ENCODE measurements around the gene RFX1.
"Not testable (repeated sequence)": the region's sequence is repeated elsewhere in the genome, so short reads cannot be mapped to it uniquely, and the experiment has no call there.

The RFX1 gene

DNA sequence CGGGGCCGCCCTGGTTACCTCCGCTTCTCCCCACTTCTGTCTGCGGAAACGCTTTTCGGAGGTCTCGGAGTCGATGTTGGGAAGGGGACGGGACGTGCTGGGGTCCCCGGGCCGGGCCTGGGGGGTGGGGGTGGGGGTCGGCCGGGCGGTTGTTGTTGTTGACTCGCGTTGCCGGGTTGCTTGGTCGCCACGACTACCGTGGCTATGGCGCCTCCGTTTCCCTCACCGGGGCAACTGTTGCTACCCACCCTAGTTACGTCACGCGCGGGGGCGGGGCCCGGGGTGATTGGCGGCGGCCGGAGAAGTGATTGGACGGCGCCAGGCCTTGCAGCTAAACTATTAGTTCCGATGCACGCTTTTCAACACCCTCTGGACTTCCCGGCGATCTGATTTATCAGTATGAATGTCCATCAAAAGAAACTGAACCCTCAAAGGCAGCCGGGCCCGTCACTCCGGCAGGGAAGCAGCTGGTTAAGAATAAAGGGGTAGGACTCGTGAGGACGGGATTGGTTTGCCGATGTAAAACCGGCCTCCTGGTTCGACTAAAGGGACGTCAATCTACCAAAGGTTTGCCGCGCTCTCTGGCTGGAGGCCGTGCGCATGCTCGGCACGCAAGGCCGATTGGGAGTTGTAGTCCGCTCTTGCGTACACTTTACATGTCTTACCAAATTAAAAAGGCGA is at the start of gene RFX1:
Gene RFX1 (minus strand): TSS at position 236 of the 681 bp plus-strand sequence. CDS start 12,477 bp downstream, outside the sequence.
- DNase-seq (ENCODE audit: low read depth in 2 of 2): peak; percentile 100

DNA sequence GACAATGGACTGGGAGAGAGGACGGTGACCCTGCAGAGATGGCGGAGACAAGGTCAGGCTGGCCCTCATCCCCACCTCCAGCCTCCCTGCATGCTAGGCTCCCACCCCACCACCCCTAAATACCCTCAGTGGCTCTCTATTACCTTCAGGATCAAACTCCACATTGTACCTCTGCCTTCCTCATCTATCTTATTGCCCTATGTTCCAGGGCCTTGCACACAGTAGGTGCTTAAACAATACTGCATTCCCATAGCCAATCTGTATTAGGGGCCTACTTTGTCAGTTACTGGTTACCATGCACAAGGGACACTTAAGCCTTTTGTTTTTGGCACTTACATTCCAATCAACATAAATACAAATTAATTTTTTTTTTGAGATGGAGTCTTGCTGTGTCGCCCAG is 49.3 kb upstream of the RFX1 start:
- no peak for DNase-seq (ENCODE audit: low read depth in 2 of 2)

DNA sequence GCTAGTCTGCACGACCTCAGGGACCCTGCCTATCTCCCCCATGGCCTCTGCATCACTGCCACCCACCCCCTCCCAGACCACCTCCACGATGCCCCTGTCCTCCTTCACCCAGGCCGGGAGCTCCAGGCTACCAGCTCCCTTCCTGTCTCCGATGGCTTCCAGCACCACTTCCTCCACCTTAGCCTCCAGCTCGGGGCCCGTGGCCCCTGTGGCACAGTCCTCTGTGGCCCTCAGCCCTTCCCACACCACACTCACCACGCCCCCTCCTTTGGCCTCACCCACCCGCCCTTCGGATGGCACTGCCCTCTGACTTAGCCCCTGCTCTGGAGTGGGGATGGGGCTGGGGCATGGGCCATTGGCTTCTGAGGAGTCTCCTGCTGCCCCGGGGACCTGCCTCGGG is 48.6 kb upstream of the RFX1 start:
- DNase-seq (ENCODE audit: low read depth in 2 of 2): no peak

DNA sequence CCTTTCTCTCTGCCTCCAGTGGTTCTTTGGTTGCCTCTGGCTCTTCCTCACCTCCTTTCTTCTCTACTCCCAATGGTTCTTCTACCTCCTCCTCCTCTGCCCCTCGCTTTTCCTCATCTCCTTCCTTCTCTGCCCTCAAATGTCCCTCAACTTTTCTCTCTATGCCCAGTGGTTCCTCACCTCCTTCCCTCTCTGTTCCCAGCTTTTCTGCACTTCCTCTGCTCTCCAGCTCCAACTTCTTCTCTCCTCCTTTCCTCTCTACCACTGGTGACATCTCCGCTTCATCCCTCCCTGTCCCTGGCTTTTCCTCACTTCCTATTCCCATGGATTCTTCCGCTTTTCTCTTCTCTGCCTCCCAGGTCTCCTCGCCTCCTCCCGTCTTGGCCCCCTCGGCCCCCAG is 48.0 kb upstream of the RFX1 start:
- no peak for DNase-seq (ENCODE audit: low read depth in 2 of 2)

DNA sequence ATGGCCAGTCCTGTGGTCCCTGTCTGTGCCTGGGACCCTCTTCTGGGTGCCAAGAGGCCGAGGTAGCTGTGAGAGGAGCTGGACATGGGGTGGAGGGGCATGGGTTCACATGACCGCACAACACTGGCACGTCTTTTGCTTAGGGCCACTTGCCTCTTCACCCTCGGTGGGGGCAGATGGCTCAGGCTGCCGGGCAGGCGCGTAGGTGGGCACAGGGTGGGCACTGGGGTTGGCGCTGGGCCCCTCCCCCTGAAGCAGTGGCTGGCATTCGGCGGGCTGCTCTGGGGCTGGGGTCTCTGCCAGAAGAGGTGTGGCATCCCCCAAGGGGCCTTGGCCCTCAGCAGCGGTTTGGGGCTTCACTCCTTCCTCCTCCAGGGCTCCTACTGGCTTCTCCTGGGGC is 47.4 kb upstream of the RFX1 start:
- no peak for DNase-seq (ENCODE audit: low read depth in 2 of 2)

DNA sequence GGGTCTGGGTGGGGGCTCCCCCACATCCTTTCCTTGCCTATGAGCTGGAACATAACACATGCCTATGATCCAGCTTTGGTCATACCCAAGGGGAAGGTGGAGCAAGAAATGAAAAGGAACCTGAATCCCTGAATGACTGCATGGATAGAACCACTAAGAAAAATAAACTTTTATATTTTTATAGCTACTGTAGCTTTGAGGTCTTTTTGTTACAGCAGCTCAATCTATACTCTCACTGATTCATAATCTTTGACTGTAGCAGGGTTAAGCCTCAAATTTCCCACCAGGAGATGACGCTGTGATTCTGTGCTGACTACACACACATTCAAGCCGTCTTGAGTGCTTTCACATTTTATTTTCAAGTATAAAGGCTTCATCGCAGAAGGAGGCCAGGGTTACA is 46.9 kb upstream of the RFX1 start:
- no peak for DNase-seq (ENCODE audit: low read depth in 2 of 2)

DNA sequence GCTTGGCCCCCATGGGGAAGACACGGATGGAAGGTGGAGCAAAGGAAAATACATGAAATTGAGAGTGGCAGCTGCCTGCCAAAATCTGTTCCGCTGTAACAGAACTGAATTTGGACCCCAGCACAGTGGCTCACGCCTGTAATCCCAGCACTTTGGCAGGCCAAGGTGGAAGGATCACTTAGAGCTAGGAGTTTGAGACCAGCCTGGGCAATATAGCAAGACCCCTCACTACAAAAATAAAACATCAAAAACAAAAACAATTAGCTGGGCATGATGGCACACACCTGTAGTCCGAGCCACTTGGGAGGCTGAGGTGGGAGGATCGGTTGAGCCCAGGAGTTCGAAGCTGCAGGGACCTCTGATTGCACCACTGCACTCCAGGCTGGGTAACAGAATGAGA is 46.4 kb upstream of the RFX1 start:
- no peak for DNase-seq (ENCODE audit: low read depth in 2 of 2)

DNA sequence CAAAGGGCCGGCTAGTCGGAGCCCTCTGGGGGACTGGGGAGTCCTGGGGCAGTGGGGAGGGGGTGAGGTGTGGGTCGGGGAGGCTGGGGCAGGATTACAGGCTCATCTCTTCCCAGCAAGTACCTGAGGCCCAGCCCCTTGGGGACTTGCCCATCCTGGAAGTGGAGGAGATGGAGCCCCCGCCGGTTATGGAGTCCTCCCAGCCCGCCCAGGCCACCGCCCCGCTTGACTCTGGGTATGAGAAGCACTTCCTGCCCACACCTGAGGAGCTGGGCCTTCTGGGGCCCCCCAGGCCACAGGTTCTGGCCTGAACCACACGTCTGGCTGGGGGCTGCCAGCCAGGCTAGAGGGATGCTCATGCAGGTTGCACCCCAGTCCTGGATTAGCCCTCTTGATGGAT is 45.9 kb upstream of the RFX1 start:
- DNase-seq (ENCODE audit: low read depth in 2 of 2): no peak

DNA sequence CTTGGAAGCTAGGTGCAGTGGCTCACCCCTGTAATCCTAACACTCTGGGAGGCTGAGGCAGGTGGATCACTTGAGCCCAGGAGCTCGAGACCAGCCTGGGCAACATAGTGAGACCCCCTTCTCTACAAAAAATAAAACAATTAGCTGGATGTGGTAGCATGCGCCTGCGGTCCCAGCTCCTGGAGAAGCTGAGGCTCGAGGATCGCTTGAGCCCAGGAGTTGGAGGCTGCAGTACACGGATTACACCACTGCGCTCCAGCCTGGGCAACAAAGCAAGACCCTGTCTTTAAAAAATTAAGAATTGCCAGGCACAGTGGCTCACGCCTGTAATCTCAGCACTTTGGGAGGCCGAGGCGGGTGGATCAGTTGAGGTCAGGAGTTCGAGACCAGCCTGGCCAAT is 44.8 kb upstream of the RFX1 start:
- not testable (repeated sequence) for DNase-seq (ENCODE audit: low read depth in 2 of 2)

DNA sequence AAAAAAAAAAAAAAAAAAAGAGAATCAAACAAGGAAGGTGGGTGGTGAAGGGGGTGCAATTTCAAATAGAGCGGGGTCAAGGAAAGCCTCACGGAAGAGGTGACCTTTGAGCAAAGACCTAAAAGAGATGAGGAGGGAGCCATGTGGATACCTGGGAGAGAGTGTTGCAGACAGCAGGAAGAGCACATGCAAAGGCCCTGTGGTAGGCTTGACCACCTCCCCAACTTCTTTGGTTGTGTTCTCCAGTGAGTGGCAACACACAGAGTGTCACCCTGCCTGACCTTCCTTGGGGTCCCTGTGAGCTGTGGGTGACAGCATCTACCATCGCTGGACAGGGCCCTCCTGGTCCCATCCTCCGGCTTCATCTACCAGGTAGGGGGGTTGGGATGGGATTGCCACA is 44.4 kb upstream of the RFX1 start:
- no peak for DNase-seq (ENCODE audit: low read depth in 2 of 2)

DNA sequence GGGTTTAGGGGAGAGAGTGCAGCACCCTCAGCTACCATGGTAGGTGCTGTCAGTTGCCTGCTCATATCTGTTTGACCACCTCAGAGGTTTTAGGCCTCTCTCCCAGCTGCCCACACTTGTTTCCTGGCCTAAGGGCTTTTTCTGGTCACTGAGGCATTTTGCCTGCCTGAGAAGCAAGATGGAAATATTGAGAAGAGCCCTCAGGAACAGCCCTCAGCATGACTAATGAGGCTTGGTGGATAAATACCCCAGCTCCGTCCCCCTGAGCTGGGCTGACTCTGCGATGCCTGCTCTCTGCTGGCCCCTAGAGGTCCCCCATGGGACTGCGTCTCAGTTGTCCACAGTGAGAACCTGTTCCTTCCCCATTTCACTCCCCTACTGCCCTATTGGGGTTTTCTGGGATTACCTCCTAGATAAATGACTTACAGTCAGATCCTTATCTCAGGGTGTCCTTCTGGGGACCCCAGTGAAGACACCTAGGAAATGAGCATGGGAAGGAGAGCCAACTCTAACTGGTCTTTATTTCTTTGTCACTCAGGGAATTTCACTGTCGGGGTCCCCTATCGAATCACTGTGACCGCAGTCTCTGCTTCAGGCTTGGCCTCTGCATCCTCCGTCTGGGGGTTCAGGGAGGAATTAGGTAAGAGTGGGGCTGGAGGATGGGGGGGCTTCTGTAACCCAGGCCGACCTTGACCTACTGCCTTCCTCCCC is 42.5 kb upstream of the RFX1 start:
- peak; percentile 70 to 72 for DNase-seq (ENCODE audit: low read depth in 2 of 2)

DNA sequence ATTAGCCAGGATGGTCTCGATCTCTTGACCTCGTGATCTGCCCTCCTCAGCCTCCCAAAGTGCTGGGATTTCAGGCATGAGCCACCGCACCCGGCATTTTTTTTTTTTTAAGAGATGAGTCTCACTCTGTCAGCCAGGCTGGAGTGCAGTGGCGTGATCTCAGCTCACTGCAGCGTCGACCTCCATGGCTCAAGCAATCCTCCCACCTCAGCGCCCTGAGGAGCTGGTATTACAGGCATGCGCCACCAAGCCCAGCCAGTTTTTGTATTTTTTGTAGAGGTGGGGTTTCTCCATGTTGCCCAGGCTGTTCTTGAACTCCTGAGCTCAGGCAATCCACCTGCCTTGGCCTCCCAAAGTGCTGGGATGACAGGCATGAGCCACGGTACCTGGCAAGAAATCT is 41.7 kb upstream of the RFX1 start:
- not testable (repeated sequence) for DNase-seq (ENCODE audit: low read depth in 2 of 2)

DNA sequence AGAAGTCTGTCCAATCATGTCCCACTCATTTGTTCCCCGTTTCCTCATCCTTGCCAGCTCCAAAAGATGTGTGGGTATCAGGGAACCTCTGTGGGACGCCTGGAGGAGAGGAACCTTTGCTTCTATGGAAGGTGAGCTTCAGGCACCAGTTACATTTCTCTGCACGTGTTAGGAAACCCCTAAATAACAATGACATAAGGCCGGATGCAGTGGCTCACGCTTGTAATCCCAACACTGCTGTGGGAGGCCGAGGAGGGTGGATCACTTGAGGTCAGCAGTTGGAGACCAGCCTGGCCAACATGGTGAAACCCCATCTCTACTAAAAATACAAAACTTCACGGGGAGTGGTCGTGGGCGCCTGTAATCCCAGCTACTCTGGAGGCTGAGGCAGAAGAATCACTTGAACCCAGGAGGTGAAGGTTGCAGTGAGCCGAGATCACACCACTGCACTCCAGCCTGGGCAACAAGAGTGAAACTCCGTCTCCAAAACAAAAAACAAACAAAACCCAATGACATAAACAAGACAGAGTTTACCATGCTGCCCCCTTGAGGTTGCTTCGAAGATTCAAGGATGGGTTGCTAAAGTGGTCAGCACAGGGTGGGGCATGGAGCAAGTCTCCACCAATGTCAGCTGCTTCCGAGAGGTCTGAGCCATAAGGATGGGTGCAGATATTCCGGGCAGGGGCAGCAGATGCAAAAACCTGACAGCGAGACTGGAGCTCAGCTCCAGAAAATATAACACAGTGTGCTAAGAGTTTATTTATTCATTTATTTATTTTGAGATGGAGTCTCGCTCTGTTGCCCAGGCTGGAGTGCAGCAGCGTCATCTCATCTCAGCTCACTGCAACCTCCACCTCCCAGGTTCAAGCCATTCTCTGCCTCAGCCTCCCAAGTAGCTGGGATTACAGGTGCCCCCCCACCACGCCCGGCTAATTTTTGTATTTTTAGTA is 36.8 kb upstream of the RFX1 start:
- DNase-seq (ENCODE audit: low read depth in 2 of 2): not testable (repeated sequence)

DNA sequence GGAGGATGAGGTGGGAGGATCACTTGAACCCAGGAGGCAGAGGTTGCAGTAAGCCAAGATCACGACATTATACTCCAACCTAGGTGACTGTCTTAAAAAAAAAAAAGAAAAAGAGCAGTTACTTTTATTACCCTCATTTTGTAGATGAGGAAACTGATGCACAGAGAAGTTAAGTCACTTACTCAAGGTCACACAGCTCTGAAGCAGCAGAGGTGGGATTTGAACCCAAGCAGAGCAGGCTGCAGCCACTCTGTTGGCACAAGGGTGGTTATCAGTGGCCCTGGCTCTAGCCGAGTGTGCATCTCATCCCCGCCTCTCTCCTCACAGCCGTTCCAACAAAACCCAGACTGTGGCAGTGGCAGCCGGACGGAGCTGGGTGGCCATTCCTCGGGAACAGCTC is 33.1 kb upstream of the RFX1 start:
- no peak for DNase-seq (ENCODE audit: low read depth in 2 of 2)

DNA sequence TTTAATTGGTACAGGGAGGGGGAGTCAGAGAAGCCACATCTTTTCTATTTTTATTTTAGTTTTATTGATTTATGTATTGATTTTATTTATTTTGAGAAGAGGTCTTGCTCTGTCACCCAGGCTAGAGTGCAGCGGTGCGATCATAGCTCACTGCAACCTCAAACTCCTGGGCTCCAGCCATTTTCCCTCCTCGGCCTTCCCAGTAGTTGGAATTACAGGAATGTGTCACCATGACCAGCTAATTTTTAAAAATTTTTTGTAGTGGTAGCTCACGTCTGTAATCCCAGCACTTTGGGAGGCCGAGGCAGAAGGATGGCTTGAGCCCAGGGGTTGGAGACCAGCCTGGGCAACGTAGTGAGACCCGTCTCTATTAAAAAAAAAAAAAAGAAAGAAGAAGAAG is 29.6 kb upstream of the RFX1 start:
- DNase-seq (ENCODE audit: low read depth in 2 of 2): no peak

DNA sequence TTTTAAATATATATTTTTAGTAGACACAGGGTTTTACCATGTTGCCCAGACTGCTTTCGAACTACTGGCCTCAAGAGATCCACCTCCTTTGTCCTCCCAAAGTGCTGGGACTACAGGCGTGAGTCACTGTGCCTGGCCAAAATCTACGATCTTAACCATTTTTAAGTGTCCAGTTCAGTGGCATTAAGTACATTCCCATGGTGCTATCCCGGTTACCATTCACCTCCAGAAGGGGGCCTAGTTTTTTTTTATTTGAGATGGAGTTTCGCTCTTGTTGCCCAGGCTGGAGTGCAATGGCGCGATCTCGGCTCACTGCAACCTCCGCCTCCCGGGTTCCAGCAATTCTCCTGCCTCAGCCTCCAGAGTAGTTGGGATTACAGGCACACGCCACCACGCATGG is 29.0 kb upstream of the RFX1 start:
- not testable (repeated sequence) for DNase-seq (ENCODE audit: low read depth in 2 of 2)

DNA sequence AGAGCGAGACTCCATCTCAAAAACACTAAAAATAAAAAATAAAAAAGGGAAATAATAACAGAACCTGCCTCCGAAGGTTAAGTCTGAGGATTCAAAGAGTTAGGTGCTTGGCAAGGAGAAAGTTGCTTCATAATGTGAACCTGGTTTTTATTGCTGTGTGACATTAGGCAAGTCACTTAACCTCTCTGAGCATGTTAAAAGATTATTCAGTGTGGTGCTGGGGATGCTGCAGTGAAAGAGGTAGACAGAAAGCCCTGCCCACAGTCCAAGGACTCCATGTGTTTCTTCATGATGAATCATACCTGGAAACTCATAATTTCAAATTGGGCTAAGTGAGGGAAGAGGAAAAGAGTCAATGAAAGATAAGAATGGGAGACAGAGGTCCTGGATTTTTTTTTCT is 27.8 kb upstream of the RFX1 start:
- no peak for DNase-seq (ENCODE audit: low read depth in 2 of 2)

DNA sequence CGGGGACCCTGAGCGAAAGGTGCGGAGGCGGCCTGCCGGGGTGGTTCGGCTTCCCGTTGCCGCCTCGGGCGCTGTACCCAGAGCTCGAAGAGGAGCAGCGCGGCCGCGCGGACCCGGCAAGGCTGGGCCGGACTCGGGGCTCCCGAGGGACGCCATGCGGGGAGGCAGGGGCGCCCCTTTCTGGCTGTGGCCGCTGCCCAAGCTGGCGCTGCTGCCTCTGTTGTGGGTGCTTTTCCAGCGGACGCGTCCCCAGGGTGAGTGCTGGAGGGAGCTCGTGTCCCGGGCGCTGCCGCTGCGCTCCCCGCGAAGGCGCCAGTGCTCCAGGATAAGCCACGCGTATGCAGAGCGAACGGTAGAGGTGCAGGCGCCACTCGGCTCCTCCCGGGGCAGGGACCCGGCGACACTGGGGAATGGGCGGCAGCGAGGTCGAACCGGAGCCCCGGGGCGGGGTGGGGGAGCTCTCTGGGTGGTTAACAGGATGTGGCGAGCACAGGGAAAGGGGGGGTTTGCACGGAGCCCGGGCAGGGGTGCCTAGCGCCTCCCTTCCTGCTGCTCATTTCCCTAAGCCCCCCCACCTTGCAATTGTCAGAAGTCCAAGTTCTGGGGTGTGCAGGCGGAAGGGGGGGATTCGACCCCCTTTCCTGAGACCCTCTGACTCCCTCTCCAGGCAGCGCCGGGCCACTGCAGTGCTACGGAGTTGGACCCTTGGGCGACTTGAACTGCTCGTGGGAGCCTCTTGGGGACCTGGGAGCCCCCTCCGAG is 25.8 kb upstream of the RFX1 start, which contains the start of gene IL27RA:
Gene IL27RA (plus strand): TSS at position 44 of the 762 bp plus-strand sequence. CDS start 111 bp downstream, at position 155.
- DNase-seq (ENCODE audit: low read depth in 2 of 2): peak; percentile 64 to 67

DNA sequence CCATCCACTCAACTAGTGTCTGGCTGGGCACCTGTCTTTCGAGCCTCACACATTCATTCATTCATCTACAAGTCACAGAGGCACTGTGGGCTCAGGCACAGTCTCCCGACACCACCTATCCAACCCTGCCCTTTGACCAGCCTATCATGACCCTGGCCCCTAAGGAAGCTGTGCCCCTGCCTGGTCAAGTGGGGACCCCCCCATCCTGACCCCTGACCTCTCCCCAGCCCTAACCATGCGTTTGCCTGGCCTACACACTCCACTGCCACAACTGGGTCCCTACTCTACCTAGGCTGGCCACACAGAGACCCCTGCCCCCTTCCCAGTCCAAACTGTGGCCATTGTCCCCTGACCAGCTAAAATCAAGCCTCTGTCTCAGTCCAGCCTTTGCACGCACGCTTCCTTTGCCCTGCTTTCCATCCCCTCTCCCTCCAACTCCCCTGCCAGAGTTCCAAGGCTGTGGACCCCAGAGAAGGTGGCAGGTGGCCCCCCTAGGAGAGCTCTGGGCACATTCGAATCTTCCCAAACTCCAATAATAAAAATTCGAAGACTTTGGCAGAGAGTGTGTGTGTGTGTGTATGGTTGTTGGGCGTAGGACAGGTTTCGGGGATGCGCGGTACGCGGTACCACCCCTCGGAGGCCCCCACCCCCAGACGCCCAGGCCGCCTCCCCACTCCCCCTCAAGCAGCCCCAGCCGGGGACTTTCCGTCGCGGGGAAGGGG is 25.0 kb upstream of the RFX1 start:
- DNase-seq (ENCODE audit: low read depth in 2 of 2): no peak

DNA sequence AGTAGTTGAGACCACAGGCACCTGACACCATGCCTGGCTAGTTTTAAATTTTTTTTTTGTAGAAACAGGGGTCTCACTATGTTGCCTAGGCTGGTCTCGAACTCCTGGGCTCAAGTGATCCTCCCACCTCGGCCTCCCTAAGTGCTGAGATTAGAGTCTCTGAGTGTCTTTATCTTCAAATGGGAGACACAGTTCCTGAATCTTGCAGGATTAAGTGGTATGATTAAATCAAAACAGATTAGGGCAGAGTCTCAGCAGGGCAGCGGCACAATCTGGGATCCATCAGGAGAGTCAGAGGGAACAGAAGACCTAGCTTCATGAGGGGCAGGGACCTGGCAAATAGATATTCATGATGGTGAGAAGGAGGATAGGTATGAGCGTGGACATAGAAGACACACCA is 22.8 kb upstream of the RFX1 start:
- DNase-seq (ENCODE audit: low read depth in 2 of 2): no peak
